GM19193 (cell line): ENCODE results near the gene LPP.

ENCODE experiments used
- POLR2A ChIP-seq: IDR thresholded peaks from 4 replicates; pipeline ENCODE4 v1.6.1; 2011; ENCODE audit not compliant: insufficient read depth, insufficient read length; ENCODE audit errors: extremely low read depth

The LPP gene

DNA sequence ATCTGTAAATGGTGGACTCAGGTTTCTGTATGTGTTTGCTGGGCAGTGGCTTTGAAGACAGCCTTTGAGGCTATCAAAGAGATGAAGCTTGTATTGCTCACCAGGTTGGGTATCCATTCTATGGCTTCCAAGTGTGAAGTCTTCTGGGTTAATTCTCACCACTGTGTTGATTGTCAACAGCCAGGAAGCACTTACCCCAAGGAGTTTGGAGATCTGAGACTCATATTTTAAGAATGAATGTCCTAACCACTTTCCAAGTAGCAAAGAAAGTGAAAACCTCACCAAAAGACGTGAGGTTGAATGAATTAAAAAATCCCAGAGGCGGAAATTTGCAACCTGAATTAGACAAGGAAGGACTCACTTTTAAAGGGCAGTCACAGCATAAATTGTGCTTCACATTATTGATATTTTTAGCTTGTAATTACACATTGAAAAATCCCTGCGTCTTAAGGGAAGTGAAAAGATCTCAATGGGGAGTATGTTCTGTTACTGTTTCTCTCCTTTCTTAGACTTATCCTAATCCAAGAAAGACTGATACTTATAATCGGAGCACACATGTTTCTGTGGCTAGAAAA lies 713.8 kb downstream of the LPP start:
- TF ChIP-seq POLR2A = no peak

- no peak for TF ChIP-seq POLR2A
Observed at GRCh38 chr3:188868803-188869202, 714.8 kb downstream of the LPP start.

DNA sequence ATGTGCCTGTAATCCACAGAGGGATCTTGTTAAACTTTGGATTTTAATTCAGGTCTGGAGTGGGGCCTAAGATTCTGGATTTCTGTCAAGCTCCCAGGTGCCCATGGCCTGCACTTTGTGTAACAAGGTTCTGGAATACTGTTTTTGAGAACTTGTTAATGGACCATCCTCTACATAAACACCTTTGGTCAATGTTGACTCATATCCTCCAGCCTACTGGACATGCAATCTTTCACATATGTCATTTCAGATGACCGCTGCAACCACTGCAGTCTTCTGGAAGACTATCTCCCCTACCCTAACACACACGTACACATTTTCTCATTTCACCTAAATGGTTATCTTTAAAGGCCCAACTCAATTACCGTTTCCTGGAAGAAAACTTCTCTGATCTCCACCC lies 715.7 kb downstream of the LPP start:
- no peak for TF ChIP-seq POLR2A

- no peak for TF ChIP-seq POLR2A
Observed at GRCh38 chr3:188870431-188870830, 716.5 kb downstream of the LPP start.

GRCh38 chr3:188874576-188874975 lies 720.6 kb downstream of the LPP start:
- no peak for TF ChIP-seq POLR2A

DNA sequence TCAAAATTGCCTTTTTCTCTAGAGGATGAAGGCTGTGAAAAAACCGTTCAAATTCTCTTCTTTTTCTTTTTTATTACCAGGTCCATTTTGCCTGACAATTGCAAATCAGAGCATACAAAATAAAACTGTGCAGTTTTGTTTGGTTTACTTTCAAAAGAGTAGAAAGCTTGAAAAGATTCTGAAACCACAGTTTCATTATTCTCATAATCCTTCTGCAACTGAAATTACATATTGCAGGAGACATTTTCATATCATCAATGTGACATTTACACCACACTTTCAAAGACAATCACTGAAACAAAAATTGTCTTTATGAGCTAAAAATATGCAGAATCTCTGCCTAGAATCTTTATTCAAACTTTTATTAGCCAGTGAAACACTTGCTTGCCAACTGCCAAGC lies 721.5 kb downstream of the LPP start:
- TF ChIP-seq POLR2A = no peak

DNA sequence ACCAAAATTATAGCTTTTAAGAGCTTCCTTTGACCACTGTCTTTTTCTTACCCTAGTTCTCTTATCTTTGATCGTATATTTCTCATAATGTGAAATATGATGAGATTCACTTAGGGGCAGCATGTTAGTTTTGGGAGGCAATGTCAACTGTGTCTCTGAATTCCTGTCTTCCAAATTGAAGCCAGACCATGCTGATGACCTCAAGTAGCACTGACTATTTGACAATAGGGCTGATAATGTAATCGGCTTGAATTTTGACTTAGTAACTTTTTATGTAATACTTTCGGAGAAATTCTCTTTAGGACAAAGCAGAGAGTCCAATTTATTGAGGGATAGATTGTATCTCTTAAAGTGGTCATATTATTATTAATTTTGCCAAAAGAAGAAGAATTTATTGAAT lies 722.4 kb downstream of the LPP start:
- TF ChIP-seq POLR2A = no peak

GRCh38 chr3:188877381-188877780 lies 723.4 kb downstream of the LPP start:
- TF ChIP-seq POLR2A = no peak

GRCh38 chr3:188878076-188878475 lies 724.1 kb downstream of the LPP start:
- no peak for TF ChIP-seq POLR2A

- no peak for TF ChIP-seq POLR2A
Observed at GRCh38 chr3:188881954-188882641, 728.1 kb downstream of the LPP start.

- no peak for TF ChIP-seq POLR2A
Observed at GRCh38 chr3:188884299-188885043, 730.5 kb downstream of the LPP start.

GRCh38 chr3:188888321-188889053 lies 734.5 kb downstream of the LPP start:
- TF ChIP-seq POLR2A = no peak

GRCh38 chr3:188889054-188889491 lies 735.1 kb downstream of the LPP start:
- no peak for TF ChIP-seq POLR2A

DNA sequence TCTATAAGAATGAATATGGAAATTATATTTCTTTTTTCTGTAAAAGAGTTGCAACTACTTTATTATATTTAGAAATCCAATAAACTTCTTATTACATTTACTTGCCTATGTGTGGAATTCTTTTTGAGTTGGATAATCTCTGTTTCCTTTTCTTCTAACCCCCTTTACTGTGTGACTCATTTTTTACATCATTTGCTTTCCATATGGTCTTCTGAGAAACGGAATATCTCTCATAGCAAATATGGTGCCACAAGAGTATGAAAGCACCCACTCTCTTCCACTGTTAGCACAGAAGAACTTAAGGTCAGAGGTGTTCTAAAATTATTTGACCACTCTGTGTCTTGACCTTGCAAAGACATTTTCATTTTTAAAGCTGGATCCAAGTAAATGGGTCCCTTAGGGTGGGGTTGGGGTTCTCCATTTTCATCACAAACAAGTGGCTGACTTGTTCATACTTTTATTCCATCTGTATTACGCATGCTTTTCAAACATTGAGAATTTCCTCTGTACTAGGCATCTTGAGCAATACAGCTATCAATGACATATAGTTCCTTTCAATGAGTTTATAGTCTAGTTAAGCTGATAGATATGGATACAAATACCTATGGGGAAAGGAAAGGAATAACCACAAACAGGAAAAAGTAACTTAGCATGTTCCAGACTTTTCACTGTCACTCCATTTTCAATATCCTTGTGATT lies 736.8 kb downstream of the LPP start:
- TF ChIP-seq POLR2A = no peak

GRCh38 chr3:188899881-188900280 lies 745.9 kb downstream of the LPP start:
- no peak for TF ChIP-seq POLR2A
